ENCODE data around the gene LRRC4C. TPM values are rescaled to one million over a fixed set of nuclear protein-coding genes. Genes with fewer than 3 reads are reported as not detected.
"Not testable (repeated sequence)": the region's sequence is repeated elsewhere in the genome, so short reads cannot be mapped to it uniquely, and the experiment has no call there.

LRRC4C gene
- total RNA-seq, 1 donor from 2014 or later = not detected

DNA sequence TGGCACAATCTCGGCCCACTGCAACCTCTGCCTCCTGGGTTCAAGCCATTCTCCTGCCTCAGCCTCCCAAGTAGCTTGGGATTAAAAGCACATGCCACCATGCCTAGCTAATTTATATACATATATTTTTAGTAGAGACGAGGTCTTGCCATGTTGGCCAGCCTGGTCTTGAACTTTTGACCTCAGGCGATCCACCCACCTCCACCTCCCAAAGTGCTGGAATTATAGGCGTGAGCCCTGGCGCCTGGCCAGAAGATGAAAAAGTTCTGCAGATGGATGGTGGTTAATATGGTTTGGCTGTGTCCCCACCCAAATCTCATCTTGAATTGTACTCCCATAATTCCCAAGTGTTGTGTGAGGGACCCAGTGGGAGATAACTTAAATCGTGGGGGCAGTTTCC, 937.4 kb downstream of the LRRC4C start:
- DNase-seq (ENCODE audit: low read depth in 2 of 2) = not testable (repeated sequence)

DNA sequence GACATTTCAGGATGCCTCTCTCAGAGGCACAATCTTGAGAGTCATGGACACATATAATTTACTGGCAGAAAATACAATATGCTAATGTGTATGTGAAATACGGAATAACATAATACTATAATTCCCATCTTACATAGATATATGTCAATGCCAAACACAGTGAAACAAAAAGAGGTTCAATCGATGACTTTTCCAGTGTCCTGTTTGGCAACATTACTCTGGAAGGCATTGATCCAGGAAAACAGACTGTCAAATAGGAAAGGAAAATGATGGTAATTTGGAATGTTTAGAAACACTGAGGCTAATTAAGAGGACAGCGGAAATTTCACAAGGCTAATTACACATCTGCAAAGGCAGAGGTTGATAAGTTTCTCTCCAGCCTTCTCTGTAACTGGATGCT, 942.3 kb downstream of the LRRC4C start:
- DNase-seq (ENCODE audit: low read depth in 2 of 2) = no peak

DNA sequence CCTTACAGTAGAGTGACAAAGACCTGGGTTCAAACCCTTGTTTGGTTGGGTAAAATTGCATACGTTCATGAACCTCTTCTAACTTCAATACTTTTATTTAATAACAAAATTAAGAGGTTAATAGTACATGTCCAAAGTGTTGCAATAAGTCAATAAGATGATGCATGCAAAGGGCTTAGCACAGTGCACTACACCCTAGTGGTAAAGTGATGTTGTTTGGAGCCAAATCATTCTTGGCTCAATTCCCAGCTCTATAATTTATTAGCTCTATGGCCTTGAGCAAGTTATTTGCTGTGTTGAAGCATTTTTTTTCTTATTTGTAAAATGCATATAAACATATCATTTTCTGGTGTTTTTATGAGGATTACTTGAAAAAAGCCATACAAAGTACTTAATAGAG, 945.3 kb downstream of the LRRC4C start:
- no peak for DNase-seq (ENCODE audit: low read depth in 2 of 2)

- DNase-seq (ENCODE audit: low read depth in 2 of 2) = no peak
Observed at GRCh38 chr11:40513281-40513680, 946.2 kb downstream of the LRRC4C start.

DNA sequence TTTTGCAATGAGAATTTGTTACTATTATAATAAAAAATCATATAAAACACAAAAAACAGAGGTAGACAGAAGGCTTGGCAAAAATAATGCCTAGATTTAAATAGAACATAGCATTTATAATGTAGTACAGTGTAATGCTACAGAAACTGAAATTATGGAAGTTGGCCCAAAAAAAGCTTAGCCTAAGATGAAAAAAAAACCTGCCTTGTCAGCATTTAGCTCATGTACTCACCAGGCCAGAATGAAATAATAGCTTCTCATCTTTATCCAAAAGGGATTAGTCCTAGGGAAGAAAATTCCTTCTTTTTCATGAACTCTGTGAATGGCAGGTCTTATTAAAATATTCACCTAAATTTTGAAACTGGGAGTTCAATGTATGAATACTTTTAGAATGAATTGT, 951.1 kb downstream of the LRRC4C start:
- no peak for DNase-seq (ENCODE audit: low read depth in 2 of 2)

DNA sequence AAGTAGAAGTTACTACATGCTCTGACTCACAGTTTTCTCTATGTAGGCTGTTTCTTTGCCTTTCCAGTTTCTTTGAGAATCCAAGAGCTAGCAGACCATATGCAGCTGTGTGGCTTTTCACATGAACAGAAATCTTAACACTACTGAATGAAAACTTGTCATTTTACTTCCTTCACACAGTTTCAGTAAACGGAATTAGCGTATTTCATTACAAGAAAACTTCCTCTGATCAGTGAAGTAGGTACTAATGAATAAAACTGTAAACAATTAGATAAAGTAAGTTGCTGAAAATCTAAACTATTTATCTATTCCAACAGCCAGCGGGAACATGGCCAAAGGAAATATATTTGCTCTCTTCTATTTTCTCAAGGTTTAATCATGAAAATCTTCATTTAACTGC, 953.2 kb downstream of the LRRC4C start:
- DNase-seq (ENCODE audit: low read depth in 2 of 2) = no peak

GRCh38 chr11:40491341-40491740, 968.1 kb downstream of the LRRC4C start:
- DNase-seq (ENCODE audit: low read depth in 2 of 2) = no peak

DNA sequence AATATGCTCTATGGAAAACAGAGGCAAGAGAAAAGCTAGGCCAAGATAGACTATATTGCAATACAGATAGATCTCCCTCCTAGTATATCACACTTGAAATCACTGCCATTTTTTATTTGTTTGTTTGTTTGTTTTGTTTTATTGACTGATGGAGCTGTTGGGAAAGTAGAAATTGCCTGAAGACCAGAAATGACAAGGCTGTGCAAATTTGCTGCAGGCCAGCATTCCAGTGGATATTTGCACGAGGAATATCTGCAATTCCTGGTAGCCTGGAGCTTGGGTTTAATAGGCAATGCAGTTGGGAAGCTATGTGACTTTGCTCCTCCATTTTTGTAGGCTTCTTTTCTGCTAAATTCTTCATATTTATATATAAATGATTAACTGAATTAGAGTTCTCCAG, 991.7 kb downstream of the LRRC4C start:
- DNase-seq (ENCODE audit: low read depth in 2 of 2) = no peak

- no peak for DNase-seq (ENCODE audit: low read depth in 2 of 2)
Observed at GRCh38 chr11:40445391-40445790, 1014.1 kb downstream of the LRRC4C start.

- no peak for DNase-seq (ENCODE audit: low read depth in 2 of 2)
Observed at GRCh38 chr11:40444151-40444550, 1015.3 kb downstream of the LRRC4C start.

GRCh38 chr11:40435344-40435743, 1024.1 kb downstream of the LRRC4C start:
- no peak for DNase-seq (ENCODE audit: low read depth in 2 of 2)

DNA sequence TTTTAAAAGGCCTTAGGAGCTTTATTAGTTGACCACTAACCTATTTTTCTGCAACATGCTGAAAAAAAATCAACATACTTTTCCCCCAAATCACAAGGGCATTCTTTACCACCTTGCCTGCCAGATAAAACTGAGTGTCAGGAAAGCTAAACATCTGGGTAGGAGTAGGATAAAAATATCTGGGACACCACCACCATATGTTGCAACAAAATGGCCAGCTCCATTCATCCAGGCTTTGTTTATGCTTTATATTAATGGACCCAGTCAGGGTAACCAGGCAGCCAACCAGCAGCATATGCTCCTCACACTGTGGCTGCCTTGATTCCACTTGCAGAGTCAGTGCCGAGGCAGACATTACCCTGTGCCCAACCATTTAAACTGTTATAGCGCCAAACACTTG, 1024.5 kb downstream of the LRRC4C start:
- DNase-seq (ENCODE audit: low read depth in 2 of 2) = no peak

- DNase-seq (ENCODE audit: low read depth in 2 of 2) = no peak
Observed at GRCh38 chr11:40432358-40432757, 1027.1 kb downstream of the LRRC4C start.

DNA sequence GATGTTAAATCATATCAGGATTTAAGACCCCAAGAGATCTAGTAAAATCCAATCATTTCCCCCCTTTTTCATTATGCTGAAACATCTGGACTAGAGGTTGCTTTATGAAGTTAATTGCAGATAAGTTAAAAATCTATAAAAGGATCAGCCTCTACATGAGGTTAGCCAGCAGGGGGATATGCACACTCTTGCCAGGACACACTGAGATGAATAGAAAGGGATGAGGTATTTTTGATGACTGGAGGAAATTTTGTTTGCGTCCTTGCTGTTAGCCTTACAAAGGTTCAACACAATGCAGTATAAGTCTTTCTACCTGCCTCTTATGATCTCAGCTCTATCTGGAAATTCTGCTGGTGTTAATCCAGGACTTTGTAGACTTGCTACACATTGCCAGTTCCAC, 1034.3 kb downstream of the LRRC4C start:
- DNase-seq (ENCODE audit: low read depth in 2 of 2) = no peak

- no peak for DNase-seq (ENCODE audit: low read depth in 2 of 2)
Observed at GRCh38 chr11:40421208-40421981, 1038.1 kb downstream of the LRRC4C start.

GRCh38 chr11:40417627-40418026, 1041.8 kb downstream of the LRRC4C start:
- DNase-seq (ENCODE audit: low read depth in 2 of 2) = no peak

GRCh38 chr11:40407355-40407754, 1052.1 kb downstream of the LRRC4C start:
- DNase-seq (ENCODE audit: low read depth in 2 of 2) = no peak

DNA sequence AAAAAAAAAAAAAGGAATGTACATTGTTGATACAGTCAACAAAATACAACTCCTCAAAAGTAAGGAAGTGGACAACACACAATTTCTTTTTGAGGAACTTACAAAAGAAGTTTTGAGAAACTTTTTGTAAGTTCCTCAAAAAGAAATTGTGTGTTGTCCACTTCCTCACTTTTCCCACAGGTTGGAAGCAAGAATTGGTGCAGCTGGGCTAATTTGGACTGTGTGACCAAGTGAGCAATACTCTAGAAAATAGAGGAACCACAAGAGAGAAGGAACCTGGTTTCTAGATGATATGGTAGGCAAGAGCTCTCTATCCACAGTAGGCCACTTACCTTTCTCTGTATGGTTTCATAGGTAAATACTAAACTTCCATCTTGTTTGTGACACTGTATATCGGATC, 1053.8 kb downstream of the LRRC4C start:
- no peak for DNase-seq (ENCODE audit: low read depth in 2 of 2)

GRCh38 chr11:40403321-40403720, 1056.1 kb downstream of the LRRC4C start:
- no peak for DNase-seq (ENCODE audit: low read depth in 2 of 2)

DNA sequence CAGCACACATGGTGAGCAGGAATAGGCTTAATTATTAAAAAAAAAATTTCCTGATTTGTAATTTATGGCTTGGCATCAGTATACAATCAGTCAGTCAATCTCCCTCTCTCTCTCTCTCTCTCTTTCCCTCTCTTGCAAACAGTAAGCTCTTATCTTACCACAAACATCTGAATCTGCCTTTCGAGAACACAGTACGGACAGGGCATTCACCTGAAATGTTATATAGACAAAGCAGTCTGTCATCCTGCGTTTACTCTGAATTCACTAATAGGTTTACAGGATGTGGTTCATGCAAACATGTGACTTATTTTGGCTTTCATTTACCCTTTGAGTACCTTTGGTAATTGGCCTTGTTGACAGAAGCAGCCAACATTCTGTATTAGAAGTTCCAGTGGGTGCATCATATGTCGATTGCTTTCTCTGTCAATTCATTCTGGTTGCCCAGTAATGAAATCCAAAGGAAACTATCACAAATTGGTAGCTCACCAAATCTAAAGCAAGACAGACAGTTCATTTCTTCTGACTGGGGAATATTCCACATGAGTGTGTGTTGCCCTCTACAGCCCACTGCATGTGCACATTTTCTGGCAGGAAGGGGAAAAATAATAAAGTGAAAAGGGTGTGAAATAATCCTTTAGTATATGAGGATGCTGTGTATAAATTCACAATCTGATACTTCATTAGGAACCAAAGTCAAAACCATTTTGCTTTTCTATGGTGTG, 1058.2 kb downstream of the LRRC4C start:
- no peak for DNase-seq (ENCODE audit: low read depth in 2 of 2)

DNA sequence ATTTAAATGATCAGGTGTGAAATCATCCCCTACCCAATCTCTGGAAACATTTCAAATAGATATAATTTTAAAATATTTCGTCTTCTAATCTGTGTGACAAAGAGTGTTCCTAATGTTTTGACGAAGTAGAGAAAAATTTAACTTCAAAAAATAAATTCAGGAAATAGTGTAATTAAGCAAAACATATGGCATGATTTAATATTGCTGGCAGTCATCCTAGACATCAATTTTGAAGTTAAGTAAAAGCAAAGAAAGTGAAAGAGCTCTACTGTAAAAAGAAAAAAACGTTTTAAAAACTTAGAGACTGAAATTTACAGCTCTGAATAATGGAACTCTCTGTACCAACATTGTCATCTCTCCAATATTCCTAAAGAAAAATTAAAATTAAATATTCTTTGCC, 1062.3 kb downstream of the LRRC4C start:
- DNase-seq (ENCODE audit: low read depth in 2 of 2) = no peak

DNA sequence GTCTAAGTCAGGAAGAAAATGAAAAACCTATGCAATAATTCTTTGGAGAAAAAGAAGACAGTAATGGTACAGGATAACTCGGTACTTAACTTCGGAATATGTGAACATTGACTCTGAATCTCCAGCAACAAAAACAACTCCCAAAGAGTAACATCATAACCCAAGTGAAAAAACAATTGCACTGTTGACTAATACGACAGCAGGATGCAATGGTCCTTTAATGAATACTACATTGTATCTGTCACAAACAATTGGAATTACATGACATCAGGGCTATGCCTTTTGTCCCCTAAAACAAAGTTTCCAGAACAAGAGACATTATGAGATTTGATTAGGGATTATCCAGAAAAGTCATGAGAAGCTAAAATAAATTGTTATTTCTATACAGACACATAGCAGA, 1065.9 kb downstream of the LRRC4C start:
- DNase-seq (ENCODE audit: low read depth in 2 of 2) = no peak

DNA sequence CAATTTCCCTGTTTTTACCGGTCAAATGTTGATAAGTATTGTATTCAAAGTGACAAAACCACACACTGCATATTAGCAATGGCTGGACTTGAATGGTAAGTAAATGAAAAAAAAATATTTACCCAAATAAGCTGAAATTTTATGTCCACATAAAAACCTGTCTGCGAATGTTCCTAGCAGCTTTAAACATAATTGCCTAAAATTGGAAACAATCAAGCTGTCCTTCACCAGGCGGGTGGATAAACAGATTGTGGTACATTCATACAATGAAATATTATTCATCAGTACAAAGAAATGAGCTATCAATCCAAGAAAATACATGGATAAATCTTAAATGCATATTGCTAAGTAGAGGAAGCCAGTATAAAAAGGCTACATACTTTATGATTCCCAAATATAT, 1067.8 kb downstream of the LRRC4C start:
- DNase-seq (ENCODE audit: low read depth in 2 of 2) = no peak
